Suprapubic skin (tissue), 3 donors: ENCODE results near the gene ZNF23.

Experiments
- CTCF ChIP-seq, 2 donors: fragments of 200-600 bp in 1 of 2; fragments of 450-650 bp in 1 of 2; sonication (generic) in 1 of 2; IDR thresholded peaks; one replicate each; pipeline ENCODE4 v1.5.1; 2016 to 2019; ENCODE audit warnings: antibody characterized with exemption in 2 of 2, mild to moderate bottlenecking in 1 of 2, moderate library complexity in 1 of 2
- POLR2A ChIP-seq, 2 donors: fragments of 450-650 bp; IDR thresholded peaks; one replicate each; pipeline ENCODE4 v1.6.1; 2017; ENCODE audit warnings: antibody characterized with exemption in 2 of 2, mild to moderate bottlenecking in 2 of 2, moderate library complexity in 2 of 2

- no peak for TF ChIP-seq CTCF (IDR thresholded peaks at IDR 0.05)
- TF ChIP-seq POLR2A (IDR thresholded peaks at IDR 0.05) = no peak
Measured at GRCh38 chr16:71425746-71426068, 36.3 kb downstream of the ZNF23 start.
